GM21723 (cell line): Measurements from ENCODE around the gene SEMA3F.

Experiments used
- ATAC-seq: cut with Tn5 transposase; IDR thresholded peaks from one replicate; pipeline ENCODE4 v1.9.1; 2021; ENCODE audit warnings: mild to moderate bottlenecking, moderate library complexity; ENCODE audit not compliant: unreplicated experiment

SEMA3F gene

DNA sequence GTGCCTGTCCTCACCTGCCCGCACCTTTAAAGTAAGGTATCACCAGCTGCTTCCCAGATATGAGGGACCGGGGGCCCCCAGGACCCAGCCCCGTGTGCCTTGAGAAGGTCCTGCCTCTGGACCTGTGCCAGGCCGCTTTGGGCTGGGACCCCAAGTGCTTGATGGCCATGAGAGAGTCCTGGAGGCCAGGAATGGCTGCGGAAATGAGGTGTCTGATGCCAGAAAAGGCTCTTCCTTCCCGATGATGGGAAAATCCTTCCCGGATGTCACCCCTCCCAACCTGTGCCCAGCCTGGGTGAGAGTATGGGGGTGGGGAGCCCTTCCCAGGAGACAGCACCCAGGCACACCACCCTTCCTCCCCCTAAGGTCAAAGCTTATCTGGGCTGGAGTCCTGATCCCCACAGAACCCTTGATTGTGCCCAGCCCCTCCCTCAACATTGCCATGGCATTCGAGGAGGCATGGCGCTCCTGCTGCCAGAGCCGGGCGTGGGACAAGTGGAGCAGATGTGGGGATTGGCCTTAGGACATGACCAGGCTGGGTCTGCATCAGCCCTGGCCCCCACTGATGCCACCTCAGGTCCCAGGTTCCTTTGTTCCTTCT, 14.2 kb downstream of the SEMA3F start:
- ATAC-seq = no peak

DNA sequence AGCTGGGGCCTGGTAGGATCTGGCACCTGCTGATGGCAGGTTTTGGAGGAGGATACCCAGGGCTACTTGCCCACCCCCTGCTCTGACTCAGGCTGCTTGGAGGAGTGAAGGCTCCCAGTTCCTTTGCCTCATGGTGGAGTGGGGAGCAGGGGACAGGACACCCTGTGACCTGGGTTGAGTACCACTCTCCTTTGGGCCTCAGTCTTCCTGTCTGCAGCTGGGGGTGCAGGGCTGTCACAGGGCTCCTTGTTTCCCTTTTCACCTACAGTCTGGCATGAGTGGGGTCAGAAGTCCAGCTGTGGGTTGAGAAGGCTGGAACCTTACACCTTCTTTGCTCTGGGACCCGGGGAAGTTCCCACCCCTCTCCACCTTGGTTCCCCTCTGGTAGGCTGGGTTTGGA, 14.7 kb downstream of the SEMA3F start:
- ATAC-seq = no peak

DNA sequence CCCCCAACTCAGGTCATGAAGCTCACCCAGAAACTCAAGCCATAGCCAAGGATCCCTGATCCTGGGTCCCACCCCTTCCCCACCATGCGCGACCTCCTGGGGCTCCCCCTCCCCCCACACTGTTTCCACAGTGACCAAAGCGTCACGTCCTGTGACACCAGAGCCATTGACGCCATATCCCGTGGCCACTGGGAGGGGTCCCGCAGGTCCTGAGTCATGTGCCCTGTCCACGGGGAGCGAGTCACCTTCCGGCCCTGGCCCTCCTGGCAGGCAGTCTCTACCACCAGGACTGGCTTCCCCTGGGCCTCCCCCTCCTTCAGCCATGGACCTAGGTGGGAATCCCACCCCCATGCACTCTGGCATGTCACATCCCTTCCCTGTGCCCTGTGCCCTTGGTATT, 15.6 kb downstream of the SEMA3F start:
- ATAC-seq = no peak

DNA sequence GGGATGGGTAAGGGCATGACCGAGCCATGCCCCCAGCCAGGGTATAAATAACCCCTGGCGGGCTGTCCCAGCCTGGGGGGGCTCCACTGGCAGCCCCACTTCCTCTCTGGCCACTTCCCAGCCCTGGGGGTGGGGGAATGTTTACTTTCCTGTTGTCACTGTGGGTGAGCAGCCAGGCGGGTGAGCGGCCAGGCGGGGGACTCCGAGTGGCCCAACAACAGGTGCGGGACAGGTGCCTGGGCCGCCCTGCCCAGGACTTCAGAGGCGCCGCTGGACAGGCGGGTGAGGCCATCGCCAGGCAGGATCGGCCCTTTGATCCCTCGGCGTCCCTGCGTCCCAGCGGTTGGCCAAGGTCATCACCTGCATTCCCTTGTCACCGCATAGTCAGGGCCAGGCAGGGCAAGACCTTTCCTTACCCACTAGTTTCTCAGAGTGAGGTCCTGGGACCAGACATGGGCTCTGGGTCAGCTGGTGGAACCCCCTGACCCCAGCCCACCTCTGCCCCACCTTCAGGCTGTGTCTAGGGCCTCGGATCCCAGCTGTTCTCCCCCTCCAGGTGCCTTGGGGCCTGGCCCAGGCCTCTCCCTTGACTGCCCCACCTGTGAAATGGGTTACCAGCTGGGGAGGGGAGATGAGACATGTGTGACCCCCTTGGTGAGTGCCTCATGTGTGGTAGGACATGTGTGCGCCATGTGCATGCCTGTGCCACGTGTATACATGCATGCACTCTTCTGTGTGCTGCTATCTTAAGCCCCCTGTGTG, 16.6 kb downstream of the SEMA3F start:
- no peak for ATAC-seq

DNA sequence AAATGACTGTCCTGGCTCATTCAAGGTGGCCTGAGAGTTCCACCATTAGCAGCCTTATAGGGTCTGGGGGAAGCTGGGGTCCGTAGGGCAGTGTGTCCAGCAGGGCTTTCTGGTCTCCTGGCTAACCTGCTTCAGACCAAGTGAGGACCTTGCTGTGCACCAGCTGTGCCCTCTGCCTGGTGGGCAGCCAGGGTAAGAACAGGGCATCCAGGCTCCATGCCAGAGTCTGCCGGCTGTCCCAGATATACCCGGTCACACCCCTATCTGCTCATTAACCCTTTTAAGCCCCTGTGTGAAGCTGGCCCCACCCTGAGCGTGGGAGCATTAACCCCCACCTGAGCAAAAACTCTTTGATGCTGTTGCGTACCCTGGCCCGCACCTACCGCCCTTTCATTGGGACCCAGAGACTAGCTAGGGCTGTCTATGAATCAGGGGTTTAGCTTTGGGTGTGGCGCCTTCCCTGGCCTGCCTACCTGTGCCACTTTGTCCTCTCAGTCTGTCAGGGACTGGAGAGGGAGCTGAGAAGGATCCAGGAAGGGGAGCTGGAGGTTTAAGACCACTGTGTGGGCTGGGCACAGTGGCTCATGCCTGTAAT, 17.6 kb downstream of the SEMA3F start:
- ATAC-seq = no peak

DNA sequence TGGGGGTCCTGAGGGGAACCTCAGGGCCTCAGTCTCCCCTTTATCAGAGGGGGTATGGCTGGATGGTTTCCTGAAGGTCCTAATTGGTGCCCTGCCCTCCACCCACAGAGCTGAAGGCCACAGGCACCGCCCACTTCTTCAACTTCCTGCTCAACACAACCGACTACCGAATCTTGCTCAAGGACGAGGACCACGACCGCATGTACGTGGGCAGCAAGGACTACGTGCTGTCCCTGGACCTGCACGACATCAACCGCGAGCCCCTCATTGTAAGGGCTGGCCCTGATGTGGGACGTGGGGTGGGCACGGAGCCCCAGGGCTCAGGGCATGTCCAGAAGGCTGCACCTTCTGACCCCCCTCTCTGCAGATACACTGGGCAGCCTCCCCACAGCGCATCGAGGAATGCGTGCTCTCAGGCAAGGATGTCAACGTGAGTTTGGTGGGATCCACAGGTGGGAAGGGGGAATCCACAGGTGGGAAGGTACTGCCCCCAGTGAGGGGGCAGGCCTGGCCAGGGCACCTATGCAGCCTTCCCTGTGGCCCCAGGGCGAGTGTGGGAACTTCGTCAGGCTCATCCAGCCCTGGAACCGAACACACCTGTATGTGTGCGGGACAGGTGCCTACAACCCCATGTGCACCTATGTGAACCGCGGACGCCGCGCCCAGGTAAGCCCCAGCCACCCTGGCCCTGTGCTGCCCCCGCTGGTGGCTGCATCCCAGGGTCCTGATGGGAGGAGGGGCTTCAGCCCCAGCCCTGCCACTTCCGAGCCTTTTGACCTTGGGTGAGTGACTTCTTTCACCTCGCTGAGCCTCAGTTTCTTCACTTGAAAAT, 18.8 kb downstream of the SEMA3F start:
- ATAC-seq = no peak

DNA sequence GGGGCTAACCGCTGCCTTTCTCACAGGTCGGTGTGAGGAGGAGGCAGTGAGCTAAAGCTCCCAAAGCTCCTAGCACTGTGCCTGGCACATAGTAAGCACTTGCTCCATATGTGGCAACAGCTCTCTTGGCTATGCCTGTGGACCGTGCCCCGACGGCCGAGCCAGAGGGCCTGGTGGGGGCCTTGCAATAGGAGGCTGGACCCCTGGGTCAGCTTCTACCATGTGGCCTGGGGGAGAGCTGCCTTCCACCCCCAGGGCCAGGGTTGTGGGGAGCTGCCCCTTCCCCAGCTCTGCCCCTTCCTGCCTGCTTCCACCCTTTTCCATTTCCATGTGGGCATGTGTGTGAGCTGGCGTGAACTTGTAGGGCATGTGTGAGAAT, 19.4 kb downstream of the SEMA3F start:
- ATAC-seq = no peak

DNA sequence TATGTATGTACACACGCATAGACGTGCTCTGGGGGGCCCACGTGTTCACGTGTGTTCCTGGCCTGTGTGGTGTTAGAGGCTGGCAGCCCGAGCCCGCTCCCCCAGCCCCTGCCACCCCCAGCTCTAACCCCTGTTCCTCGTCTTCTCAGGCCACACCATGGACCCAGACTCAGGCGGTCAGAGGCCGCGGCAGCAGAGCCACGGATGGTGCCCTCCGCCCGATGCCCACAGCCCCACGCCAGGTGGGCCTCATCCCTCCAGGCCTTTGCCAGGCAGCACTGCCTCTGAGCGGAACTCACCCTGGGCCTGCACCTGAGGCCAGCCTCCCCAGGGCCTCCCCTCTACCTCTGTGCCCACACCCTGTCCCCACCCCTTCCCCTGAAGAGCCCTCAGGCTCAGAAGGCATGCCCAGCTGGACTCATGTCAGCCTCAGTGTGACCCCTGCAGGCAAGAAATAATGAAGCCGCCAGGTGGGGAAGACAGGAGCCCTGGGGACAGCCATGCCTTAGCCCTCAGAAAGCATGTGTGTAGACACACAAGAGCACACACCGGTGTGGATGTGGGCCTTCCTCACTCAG, 19.9 kb downstream of the SEMA3F start:
- no peak for ATAC-seq

DNA sequence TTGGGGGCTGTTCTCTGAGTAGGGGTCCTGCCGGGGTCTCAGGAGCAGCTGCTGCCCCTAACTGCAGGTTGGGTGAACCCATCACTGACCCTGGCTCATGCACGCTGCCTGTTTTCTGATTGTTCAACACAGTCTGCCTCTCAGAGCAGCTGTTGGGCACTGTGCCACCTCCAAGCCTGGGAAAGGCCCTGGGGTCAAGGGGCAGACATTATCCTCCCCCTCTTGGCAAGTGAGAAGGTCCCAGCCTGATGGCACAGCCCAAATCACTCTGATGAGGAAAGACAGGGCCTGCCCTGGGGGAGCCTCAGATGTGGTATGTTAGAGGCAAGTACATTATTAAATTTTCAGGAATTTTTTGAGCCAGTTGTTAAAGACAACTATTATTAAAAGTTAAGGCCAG, 22.2 kb downstream of the SEMA3F start:
- ATAC-seq = no peak

DNA sequence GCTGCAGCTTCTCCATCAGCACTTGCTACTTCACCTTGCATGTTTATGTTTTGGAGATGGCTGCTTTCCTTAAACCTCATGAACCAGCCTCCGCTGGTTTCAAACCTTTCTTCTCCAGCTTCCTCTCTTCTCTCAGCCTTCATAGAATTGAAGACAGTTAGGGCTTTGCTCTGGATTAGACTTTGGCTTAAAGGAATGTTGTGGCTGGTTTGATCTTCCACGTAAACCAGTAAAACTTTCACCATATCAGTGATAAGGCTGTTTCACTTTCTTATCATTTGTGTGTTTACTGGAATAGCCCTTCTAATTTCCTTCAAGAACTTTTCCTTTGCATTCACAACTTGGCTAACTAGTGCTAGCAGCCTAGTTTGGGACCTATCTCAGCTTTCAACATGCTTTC, 24.6 kb downstream of the SEMA3F start:
- no peak for ATAC-seq

DNA sequence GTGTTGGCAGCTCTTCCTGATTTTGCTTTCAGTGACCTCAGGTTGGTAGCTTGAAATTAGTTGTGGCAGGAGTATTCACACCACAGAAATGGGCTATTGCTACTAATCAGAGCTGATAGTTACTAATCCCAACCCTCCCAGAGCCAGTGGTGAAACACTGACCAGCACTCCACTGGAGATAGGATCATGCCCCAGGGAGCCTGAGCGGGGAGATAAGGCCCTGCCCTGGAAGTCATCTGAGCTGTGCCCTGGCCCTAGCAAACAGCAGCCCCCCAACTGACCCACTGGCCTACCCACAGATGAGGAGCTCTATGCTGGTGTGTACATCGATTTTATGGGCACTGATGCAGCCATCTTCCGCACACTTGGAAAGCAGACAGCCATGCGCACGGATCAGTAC, 26.9 kb downstream of the SEMA3F start:
- no peak for ATAC-seq

DNA sequence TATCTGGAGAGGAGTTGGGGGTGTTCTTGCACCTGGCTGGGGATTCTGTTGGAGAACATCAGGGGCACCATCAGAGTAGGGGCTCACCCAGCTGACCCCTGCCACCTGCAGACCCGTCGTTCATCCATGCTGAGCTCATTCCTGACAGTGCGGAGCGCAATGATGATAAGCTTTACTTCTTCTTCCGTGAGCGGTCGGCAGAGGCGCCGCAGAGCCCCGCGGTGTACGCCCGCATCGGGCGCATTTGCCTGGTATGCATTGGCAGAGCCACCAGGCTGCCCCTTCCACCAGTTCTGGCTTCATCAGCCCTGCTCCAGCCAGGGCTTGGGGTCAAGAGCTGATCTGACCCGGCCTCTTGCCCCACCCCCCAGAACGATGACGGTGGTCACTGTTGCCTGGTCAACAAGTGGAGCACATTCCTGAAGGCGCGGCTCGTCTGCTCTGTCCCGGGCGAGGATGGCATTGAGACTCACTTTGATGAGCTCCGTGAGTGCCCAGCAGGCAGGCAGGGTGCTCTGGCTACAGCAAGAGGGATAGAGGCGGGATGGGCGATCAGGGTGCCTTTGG, 27.5 kb downstream of the SEMA3F start:
- no peak for ATAC-seq

DNA sequence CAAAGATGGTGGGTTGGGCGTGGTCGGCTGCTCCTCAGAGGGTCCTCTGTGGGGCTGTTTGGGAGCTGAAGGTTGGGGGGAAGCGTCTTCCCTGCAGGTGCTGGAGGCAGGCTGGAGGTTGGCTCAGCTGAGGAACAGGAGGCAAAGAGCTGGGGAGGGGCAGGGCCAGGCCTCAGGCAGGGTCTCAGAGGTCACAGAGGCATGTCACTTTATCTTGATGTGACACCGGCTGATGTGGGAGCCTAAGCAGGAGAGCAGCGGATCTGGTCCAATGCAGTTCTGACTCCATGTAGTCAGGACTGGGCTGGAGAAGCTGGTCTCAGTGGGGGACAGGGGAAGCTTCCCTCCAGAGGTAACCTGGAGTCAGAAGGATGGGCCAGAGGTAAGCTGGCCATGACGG, 28.6 kb downstream of the SEMA3F start:
- ATAC-seq = no peak

DNA sequence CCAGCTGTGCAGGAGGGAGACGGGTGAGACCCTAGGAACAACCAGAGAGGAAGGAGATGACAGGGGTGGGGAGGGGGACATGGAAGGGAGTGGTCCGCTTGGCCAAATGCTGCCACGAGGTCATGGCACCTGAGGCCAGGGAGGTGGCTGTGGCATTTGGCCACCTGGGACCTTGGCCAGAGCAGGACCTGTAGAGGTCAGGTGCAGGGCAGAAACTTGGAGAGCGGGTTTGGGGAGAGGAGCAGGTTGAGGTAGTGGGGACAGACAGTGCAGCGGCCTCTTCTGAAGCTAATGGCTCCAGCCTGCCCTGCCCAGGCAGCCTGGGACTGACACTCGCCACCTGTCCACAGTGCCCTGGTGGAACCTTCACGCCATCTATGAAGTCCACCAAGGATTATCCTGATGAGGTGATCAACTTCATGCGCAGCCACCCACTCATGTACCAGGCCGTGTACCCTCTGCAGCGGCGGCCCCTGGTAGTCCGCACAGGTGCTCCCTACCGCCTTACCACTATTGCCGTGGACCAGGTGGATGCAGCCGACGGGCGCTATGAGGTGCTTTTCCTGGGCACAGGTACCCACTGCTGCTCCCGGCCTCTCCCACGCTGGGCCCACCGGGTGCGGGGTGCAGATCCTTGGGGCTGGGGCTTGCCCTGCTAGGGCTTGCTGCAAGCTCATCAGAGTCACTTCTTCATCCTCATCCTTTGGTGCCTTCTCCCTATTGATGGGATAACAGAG, 29.3 kb downstream of the SEMA3F start:
- ATAC-seq = no peak

DNA sequence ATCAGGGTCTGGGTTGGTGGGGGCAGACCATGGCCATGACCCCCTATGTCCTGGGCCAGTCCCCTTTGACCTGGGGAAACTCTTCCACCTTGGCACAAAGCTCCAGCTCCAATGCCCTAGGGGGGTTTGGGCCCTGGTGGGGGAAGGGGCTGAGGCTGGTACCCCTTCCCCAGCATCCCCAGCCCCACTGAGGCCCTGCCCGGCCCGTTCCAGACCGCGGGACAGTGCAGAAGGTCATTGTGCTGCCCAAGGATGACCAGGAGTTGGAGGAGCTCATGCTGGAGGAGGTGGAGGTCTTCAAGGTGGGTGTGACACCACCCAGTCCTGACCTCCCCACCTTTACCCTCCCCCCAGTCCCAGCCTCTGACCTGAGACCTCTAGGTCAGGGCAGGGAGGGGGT, 30.1 kb downstream of the SEMA3F start:
- ATAC-seq = no peak

DNA sequence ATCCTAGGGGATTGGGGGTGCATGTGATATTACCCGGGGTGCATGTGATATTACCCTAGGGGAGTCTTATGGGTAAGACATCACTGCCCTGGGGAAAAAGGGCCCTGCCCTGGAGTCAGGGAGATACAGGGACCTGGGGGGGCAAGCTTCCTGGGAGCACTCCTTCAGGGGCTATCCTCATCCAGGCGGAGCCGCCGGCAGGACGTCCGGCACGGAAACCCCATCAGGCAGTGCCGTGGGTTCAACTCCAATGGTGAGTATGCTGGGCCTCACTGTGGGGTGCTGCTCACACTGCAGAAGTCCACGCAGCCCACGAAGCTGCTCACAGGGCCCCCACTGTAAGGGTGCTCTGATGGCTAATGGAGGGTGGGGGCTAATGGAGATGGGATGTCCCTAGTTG, 31.0 kb downstream of the SEMA3F start:
- ATAC-seq = no peak

DNA sequence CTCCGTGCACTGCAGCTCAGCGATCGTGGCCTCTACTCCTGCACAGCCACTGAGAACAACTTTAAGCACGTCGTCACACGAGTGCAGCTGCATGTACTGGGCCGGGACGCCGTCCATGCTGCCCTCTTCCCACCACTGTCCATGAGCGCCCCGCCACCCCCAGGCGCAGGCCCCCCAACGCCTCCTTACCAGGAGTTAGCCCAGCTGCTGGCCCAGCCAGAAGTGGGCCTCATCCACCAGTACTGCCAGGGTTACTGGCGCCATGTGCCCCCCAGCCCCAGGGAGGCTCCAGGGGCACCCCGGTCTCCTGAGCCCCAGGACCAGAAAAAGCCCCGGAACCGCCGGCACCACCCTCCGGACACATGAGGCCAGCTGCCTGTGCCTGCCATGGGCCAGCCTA, 32.6 kb downstream of the SEMA3F start:
- no peak for ATAC-seq

DNA sequence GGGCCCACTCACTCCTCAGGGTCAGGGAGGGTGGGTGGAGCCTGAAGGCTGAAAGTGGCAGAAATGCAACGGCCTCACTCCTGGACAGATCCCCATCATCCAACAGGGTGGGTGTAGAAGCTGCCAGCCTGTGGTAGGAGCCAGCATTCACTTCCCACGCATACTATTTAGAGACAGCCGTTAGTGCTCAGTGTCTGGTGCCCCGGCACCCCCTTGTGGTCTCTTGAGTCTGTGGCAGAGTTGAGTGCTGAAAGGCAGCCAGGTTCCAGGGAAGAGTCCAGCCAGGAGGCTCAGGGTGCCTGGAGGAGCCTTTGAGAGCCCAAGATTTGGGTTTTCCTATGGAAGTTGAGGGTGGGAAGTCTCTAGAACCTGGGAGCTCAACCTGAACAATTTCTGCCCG, 34.1 kb downstream of the SEMA3F start:
- no peak for ATAC-seq

DNA sequence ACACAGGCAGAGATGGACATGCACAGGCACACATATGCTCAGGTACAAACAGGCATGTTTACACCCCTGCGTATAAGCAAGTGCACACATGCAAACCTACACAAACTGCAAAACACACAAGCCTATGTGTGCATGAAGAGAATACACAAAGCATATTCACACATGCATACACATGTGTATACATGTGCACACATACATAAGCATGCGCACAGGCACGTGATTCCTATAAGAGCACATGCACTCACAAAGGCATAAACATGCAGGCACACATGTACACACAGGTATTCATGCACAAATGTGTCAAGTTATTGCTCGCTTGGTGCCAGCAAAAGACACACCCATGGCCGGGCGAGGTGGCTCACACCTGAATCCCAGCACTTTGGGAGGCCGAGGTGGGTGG, 34.9 kb downstream of the SEMA3F start:
- no peak for ATAC-seq

DNA sequence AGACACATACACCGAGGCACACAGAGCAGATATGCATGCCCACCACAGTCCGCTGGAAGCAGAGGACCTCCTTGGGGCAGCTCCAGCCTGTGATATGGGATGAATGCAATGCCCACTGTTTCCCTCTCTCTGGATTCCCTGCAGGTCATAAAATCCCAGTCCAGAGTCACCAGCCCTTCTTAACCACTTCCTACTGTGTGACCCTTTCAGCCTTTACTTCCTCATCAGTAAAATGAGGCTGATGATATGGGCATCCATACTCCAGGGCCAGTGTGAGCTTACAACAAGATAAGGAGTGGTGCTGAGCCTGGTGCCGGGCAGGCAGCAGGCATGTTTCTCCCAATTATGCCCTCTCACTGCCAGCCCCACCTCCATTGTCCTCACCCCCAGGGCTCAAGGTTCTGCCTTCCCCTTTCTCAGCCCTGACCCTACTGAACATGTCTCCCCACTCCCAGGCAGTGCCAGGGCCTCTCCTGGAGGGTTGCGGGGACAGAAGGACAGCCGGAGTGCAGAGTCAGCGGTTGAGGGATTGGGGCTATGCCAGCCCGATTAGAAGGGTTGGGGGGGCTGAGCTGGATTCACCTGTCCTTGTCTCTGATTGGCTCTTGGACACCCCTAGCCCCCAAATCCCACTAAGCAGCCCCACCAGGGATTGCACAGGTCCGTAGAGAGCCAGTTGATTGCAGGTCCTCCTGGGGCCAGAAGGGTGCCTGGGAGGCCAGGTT, 36.0 kb downstream of the SEMA3F start, which contains the start of gene GNAT1:
Gene GNAT1, plus strand, starts transcription at position 675 of the 725 bp plus-strand sequence. CDS start 116 bp downstream, outside the sequence.
- no peak for ATAC-seq
